Measurements from ENCODE around the gene GALNT11.
"Not testable (repeated sequence)": the region's sequence is repeated elsewhere in the genome, so short reads cannot be mapped to it uniquely, and the experiment has no call there.

Gene GALNT11

GRCh38 chr7:152078025-152078424, 52.6 kb downstream of the GALNT11 start:
- Histone ChIP-seq H3K36me3 (ENCODE audit: insufficient read depth, low read length) (no peaks in the 10 kb centered on the region), H3K27me3 (ENCODE audit: control insufficient read depth, insufficient read depth, low read length) (no peaks in the 10 kb centered on the region), H3K9me3 (replicated peaks; ENCODE audit: low read length) (no peaks in the 10 kb centered on the region), H3K4me2 (ENCODE audit: low read length) (no peak overlapping the region), H3K9ac (ENCODE audit: low read depth, low read length) (no peak overlapping the region), H3K4me3 (ENCODE audit: low read length) (no peak overlapping the region), H3K4me1 (ENCODE audit: control insufficient read depth, insufficient read depth, low read length) (no peaks in the 10 kb centered on the region)

DNA sequence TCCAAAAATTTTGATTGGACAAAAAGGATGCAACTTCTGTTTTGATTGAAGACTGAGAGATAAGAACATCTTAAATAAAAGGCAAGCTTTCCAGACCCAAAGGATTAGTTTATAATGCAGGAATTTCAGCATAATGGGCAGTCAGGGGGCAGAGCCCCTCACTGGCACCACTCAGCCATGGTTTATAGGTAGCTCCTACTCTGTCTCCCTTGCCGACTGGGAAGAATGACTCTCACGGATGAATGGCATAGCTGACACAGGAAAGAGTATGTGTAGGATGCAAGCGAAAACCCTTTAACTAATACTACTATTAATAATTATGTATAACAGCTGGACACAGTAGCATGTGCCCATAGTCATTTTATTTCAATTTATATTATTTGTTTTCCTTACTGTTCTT, 53.3 kb downstream of the GALNT11 start:
- Histone ChIP-seq H3K4me1 (ENCODE audit: control insufficient read depth, insufficient read depth, low read length) (no peaks in the 10 kb centered on the region), H3K36me3 (ENCODE audit: insufficient read depth, low read length) (no peaks in the 10 kb centered on the region), H3K4me3 (ENCODE audit: low read length) (no peak overlapping the region), H3K27me3 (ENCODE audit: control insufficient read depth, insufficient read depth, low read length) (no peaks in the 10 kb centered on the region), H3K4me2 (ENCODE audit: low read length) (no peak overlapping the region), H3K9me3 (replicated peaks; ENCODE audit: low read length) (no peaks in the 10 kb centered on the region), H3K9ac (ENCODE audit: low read depth, low read length) (no peak overlapping the region)

- H3K9ac ChIP-seq (ENCODE audit: low read depth, low read length) = no peak overlapping the region
- no peaks in the 10 kb centered on the region for H3K9me3 ChIP-seq (replicated peaks; ENCODE audit: low read length)
- H3K4me3 ChIP-seq (ENCODE audit: low read length) = no peak overlapping the region
- no peaks in the 10 kb centered on the region for H3K36me3 ChIP-seq (ENCODE audit: insufficient read depth, low read length)
- H3K27me3 ChIP-seq (ENCODE audit: control insufficient read depth, insufficient read depth, low read length) = no peaks in the 10 kb centered on the region
- no peak overlapping the region for H3K4me2 ChIP-seq (ENCODE audit: low read length)
- H3K4me1 ChIP-seq (ENCODE audit: control insufficient read depth, insufficient read depth, low read length) = no peaks in the 10 kb centered on the region
Observed at GRCh38 chr7:152081088-152081487, 55.6 kb downstream of the GALNT11 start.

- not testable (repeated sequence) for H3K27me3 ChIP-seq (ENCODE audit: control insufficient read depth, insufficient read depth, low read length); H3K4me1 ChIP-seq (ENCODE audit: control insufficient read depth, insufficient read depth, low read length); H3K9me3 ChIP-seq (replicated peaks; ENCODE audit: low read length); H3K36me3 ChIP-seq (ENCODE audit: insufficient read depth, low read length); H3K4me2 ChIP-seq (ENCODE audit: low read length); H3K9ac ChIP-seq (ENCODE audit: low read depth, low read length); H3K4me3 ChIP-seq (ENCODE audit: low read length)
Observed at GRCh38 chr7:152082073-152082721, 56.7 kb downstream of the GALNT11 start.

DNA sequence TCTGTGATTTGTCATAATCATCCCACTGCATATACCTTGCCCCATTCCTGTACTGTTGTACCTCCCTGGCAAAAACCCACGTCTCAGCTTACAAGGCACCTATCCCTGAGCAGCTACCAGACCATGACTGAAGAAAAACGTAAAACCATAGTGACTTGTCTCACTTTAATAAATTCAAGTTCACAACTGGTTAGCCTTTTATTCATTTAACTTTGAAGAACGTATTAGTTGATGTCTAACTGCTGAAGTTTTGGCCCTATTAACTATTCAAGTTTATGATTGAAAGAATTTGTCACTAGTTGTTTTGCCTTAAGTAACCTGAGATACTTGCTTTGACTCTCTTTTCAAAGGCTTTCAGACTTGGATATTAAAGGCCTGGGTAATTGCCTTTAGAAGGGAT, 59.7 kb downstream of the GALNT11 start:
- Histone ChIP-seq H3K9ac (ENCODE audit: low read depth, low read length) (no peak overlapping the region), H3K9me3 (replicated peaks; ENCODE audit: low read length) (peaks cover 7% of the 10 kb centered on the region)

GRCh38 chr7:152086513-152086912, 61.0 kb downstream of the GALNT11 start:
- no peak overlapping the region for H3K4me2 ChIP-seq (ENCODE audit: low read length)
- H3K9ac ChIP-seq (ENCODE audit: low read depth, low read length) = no peak overlapping the region
- H3K27me3 ChIP-seq (ENCODE audit: control insufficient read depth, insufficient read depth, low read length) = no peaks in the 10 kb centered on the region
- H3K9me3 ChIP-seq (replicated peaks; ENCODE audit: low read length) = peaks cover 7% of the 10 kb centered on the region
- peaks cover 2% of the 10 kb centered on the region for H3K36me3 ChIP-seq (ENCODE audit: insufficient read depth, low read length)
- H3K4me3 ChIP-seq (ENCODE audit: low read length) = no peak overlapping the region
- H3K4me1 ChIP-seq (ENCODE audit: control insufficient read depth, insufficient read depth, low read length) = no peaks in the 10 kb centered on the region

More for the DNA sequence above, 59.7 kb downstream of the GALNT11 start:
- Histone ChIP-seq H3K4me2 (ENCODE audit: low read length) (no peak overlapping the region), H3K4me1 (ENCODE audit: control insufficient read depth, insufficient read depth, low read length) (no peaks in the 10 kb centered on the region), H3K4me3 (ENCODE audit: low read length) (no peak overlapping the region), H3K36me3 (ENCODE audit: insufficient read depth, low read length) (peaks cover 2% of the 10 kb centered on the region), H3K27me3 (ENCODE audit: control insufficient read depth, insufficient read depth, low read length) (no peaks in the 10 kb centered on the region)

- H3K4me2 ChIP-seq (ENCODE audit: low read length) = no peak overlapping the region
- H3K4me1 ChIP-seq (ENCODE audit: control insufficient read depth, insufficient read depth, low read length) = no peaks in the 10 kb centered on the region
- H3K9ac ChIP-seq (ENCODE audit: low read depth, low read length) = no peak overlapping the region
- peaks cover 7% of the 10 kb centered on the region for H3K9me3 ChIP-seq (replicated peaks; ENCODE audit: low read length)
- H3K4me3 ChIP-seq (ENCODE audit: low read length) = no peak overlapping the region
- H3K36me3 ChIP-seq (ENCODE audit: insufficient read depth, low read length) = peaks cover 2% of the 10 kb centered on the region
- H3K27me3 ChIP-seq (ENCODE audit: control insufficient read depth, insufficient read depth, low read length) = no peaks in the 10 kb centered on the region
Observed at GRCh38 chr7:152089183-152089582, 63.7 kb downstream of the GALNT11 start.

- Histone ChIP-seq H3K4me2 (ENCODE audit: low read length) (no peak overlapping the region), H3K9ac (ENCODE audit: low read depth, low read length) (no peak overlapping the region), H3K4me3 (ENCODE audit: low read length) (no peak overlapping the region), H3K36me3 (ENCODE audit: insufficient read depth, low read length) (peaks cover 6% of the 10 kb centered on the region), H3K4me1 (ENCODE audit: control insufficient read depth, insufficient read depth, low read length) (no peaks in the 10 kb centered on the region), H3K27me3 (ENCODE audit: control insufficient read depth, insufficient read depth, low read length) (no peaks in the 10 kb centered on the region), H3K9me3 (replicated peaks; ENCODE audit: low read length) (peaks cover 7% of the 10 kb centered on the region)
Observed at GRCh38 chr7:152090747-152091146, 65.3 kb downstream of the GALNT11 start.

DNA sequence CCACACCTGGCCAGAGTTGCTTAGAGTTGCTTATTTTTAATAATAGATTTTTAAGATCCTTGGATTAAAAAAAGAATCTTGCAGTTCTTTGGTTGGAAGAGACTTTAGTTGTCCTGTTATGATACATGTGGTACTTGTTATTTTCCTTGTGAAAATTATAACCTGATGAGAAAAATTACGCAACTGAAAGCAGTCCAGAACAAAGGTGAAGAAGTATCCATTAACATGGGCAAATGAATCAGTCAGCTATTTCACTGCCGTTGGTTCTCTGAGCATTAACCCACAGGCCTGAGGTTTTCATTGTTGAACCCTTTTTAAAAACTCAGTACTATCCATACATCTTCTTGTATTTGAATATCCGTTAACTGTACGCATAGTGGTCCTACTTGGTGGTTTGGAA, 68.2 kb downstream of the GALNT11 start:
- Histone ChIP-seq H3K9me3 (replicated peaks; ENCODE audit: low read length) (peaks cover 6% of the 10 kb centered on the region), H3K36me3 (ENCODE audit: insufficient read depth, low read length) (peaks cover 6% of the 10 kb centered on the region), H3K9ac (ENCODE audit: low read depth, low read length) (no peak overlapping the region), H3K4me2 (ENCODE audit: low read length) (no peak overlapping the region), H3K4me3 (ENCODE audit: low read length) (no peak overlapping the region), H3K4me1 (ENCODE audit: control insufficient read depth, insufficient read depth, low read length) (no peaks in the 10 kb centered on the region), H3K27me3 (ENCODE audit: control insufficient read depth, insufficient read depth, low read length) (no peaks in the 10 kb centered on the region)

DNA sequence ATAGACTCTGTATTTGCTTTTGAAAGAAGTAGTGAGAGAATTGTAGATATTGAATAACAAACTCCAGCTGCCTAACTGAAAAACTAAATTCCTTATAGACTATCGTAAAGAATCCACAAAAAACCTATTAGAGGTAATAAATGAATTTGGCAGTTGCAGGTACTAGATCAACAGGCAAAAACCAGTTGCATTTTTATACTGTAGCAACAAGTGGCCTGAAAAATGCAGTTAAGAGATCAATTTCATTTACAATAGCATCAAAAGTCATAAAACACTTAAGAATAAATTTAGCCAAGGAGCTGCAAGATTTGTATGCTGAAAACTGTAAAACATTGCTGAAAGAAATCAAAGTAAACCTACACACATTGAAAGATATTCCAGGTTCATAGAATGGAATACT, 70.3 kb downstream of the GALNT11 start:
- Histone ChIP-seq H3K27me3 (ENCODE audit: control insufficient read depth, insufficient read depth, low read length) (no peaks in the 10 kb centered on the region), H3K9me3 (replicated peaks; ENCODE audit: low read length) (no peaks in the 10 kb centered on the region), H3K4me1 (ENCODE audit: control insufficient read depth, insufficient read depth, low read length) (no peaks in the 10 kb centered on the region), H3K36me3 (ENCODE audit: insufficient read depth, low read length) (peaks cover 4% of the 10 kb centered on the region), H3K4me3 (ENCODE audit: low read length) (no peak overlapping the region), H3K4me2 (ENCODE audit: low read length) (no peak overlapping the region), H3K9ac (ENCODE audit: low read depth, low read length) (no peak overlapping the region)

GRCh38 chr7:152097330-152097729, 71.9 kb downstream of the GALNT11 start:
- Histone ChIP-seq H3K27me3 (ENCODE audit: control insufficient read depth, insufficient read depth, low read length) (no peaks in the 10 kb centered on the region), H3K36me3 (ENCODE audit: insufficient read depth, low read length) (peaks cover 10% of the 10 kb centered on the region), H3K9ac (ENCODE audit: low read depth, low read length) (no peak overlapping the region), H3K4me3 (ENCODE audit: low read length) (no peak overlapping the region), H3K4me2 (ENCODE audit: low read length) (no peak overlapping the region), H3K4me1 (ENCODE audit: control insufficient read depth, insufficient read depth, low read length) (no peaks in the 10 kb centered on the region), H3K9me3 (replicated peaks; ENCODE audit: low read length) (no peaks in the 10 kb centered on the region)

GRCh38 chr7:152103066-152103465, 77.6 kb downstream of the GALNT11 start:
- Histone ChIP-seq H3K4me1 (ENCODE audit: control insufficient read depth, insufficient read depth, low read length) (no peaks in the 10 kb centered on the region), H3K9ac (ENCODE audit: low read depth, low read length) (no peak overlapping the region), H3K4me3 (ENCODE audit: low read length) (no peak overlapping the region), H3K27me3 (ENCODE audit: control insufficient read depth, insufficient read depth, low read length) (no peaks in the 10 kb centered on the region), H3K9me3 (replicated peaks; ENCODE audit: low read length) (no peaks in the 10 kb centered on the region), H3K36me3 (ENCODE audit: insufficient read depth, low read length) (peaks cover 22% of the 10 kb centered on the region), H3K4me2 (ENCODE audit: low read length) (no peak overlapping the region)
